BE2C (cell line): ENCODE results near the gene FBXW8.

Experiments used
- DNase-seq: peaks from one replicate; pipeline ENCODE4 v3.0.0-alpha.2; 2020
- H3K27me3 ChIP-seq: fragments of 250-450 bp; sonication (Bioruptor Pico); 2 replicates; pipeline ENCODE4 v1.5.1; 2020; ENCODE audit warnings: mild to moderate bottlenecking
- H3K36me3 ChIP-seq: fragments of 250-450 bp; sonication (Bioruptor Pico); 2 replicates; pipeline ENCODE4 v1.5.1; 2020; ENCODE audit warnings: mild to moderate bottlenecking
- H3K4me1 ChIP-seq: fragments of 250-450 bp; sonication (Bioruptor Pico); 2 replicates; pipeline ENCODE4 v1.5.1; 2020
- H3K4me3 ChIP-seq: 2 replicates; pipeline ENCODE4 v1.5.1; 2011; ENCODE audit warnings: low read depth, low read length
- H3K9me3 ChIP-seq: fragments of 250-450 bp; sonication (Bioruptor Pico); 2 replicates; pipeline ENCODE4 v1.5.1; 2020
- CTCF ChIP-seq: IDR thresholded peaks from 2 replicates; pipeline ENCODE4 v1.5.1; 2012; ENCODE audit warnings: mild to moderate bottlenecking, low read depth, low read length

The FBXW8 gene

GRCh38 chr12:117020536-117021220, 109.9 kb downstream of the FBXW8 start:
- Histone ChIP-seq H3K9me3 (no peaks in the 10 kb centered on the region), H3K4me1 (peaks cover under 1% of the 10 kb centered on the region; the same call in 1 of the 2 replicates), H3K27me3 (no peaks in the 10 kb centered on the region), H3K4me3 (no peak overlapping the region), H3K36me3 (peaks cover 28% of the 10 kb centered on the region)
- TF ChIP-seq CTCF = no peak
- DNase-seq = no peak

- H3K9me3 ChIP-seq = no peaks in the 10 kb centered on the region
- no peaks in the 10 kb centered on the region for H3K27me3 ChIP-seq
- peaks cover 3% of the 10 kb centered on the region; the same call in 1 of the 2 replicates for H3K4me1 ChIP-seq
- no peak for DNase-seq
- peaks cover 36% of the 10 kb centered on the region for H3K36me3 ChIP-seq
- H3K4me3 ChIP-seq = no peak overlapping the region
- TF ChIP-seq CTCF = no peak
Measured at GRCh38 chr12:117022465-117022864, 111.7 kb downstream of the FBXW8 start.

DNA sequence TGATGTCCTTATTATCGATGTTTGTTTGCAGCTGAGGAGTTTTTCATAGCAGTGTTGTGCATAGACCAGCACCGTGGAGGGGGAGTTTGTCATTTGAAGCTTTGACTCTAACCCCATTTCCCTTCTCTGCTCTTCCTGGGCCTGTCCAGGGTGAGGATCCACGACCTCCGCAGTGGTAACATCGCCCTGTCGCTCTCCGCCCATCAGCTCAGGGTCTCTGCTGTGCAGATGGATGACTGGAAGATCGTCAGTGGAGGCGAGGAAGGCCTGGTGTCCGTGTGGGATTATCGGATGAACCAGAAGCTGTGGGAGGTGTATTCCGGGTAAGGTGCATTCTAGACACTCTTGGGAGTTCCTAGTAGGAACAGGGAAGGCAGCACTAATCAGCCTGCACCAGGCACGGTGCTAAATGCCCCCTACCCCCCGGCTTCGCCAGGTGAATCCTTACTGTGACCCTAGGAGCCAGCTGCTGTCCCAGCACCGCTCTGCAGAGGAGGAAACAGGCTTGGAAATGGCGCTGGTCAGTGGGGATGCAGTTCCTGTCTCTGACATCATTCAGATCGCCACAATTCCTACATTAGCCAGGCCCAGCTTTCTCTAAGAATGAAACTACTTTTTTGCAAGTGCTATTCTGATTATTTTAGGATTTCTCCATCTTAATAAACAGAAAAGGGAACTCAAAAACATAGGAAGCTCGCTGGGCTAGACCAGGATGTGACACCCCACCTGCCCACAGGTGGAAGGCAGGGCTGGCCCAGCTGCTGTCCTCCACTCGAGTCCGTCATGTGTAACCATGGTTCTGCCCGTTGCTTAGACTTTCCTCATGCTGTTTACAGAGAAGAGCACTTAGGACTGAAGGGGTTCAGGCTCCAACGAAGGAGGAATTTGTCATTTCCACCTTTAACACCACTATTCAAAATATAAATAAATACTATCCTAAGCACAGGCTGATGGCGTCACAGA, 113.5 kb downstream of the FBXW8 start:
- Histone ChIP-seq H3K27me3 (no peaks in the 10 kb centered on the region), H3K36me3 (peaks cover 52% of the 10 kb centered on the region), H3K4me1 (peaks cover 3% of the 10 kb centered on the region; the same call in 1 of the 2 replicates), H3K4me3 (no peak overlapping the region), H3K9me3 (no peaks in the 10 kb centered on the region)
- no peak for TF ChIP-seq CTCF
- DNase-seq = no peak

DNA sequence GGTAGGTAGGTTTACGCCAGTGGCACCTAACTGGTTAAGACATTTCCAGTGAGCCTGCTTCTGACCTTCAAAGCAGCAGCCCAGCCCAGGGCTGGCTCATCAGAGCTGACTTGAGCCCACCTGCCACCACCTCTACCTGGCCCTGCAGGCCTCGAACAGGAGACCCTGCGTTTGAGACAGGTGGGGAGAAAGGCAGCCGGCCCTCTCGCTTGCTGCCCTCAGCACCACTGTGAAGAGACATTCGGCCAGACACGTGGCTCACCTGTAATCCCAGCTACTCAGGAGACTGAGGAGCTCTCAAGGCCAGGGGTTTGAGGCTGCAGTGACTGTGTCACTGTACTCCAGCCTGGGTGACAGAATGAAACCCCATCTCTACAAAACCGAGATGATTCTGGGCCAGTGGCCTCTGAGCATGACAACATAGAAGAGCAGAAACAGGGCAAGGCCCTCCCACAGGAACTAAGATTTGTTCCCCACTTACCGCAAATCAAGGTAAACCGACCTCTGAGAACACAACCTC, 114.3 kb downstream of the FBXW8 start:
- Histone ChIP-seq H3K4me1 (peaks cover 3% of the 10 kb centered on the region; the same call in 1 of the 2 replicates), H3K36me3 (peaks cover 52% of the 10 kb centered on the region), H3K27me3 (no peaks in the 10 kb centered on the region), H3K9me3 (no peaks in the 10 kb centered on the region), H3K4me3 (no peak overlapping the region)
- DNase-seq = no peak
- TF ChIP-seq CTCF = no peak

DNA sequence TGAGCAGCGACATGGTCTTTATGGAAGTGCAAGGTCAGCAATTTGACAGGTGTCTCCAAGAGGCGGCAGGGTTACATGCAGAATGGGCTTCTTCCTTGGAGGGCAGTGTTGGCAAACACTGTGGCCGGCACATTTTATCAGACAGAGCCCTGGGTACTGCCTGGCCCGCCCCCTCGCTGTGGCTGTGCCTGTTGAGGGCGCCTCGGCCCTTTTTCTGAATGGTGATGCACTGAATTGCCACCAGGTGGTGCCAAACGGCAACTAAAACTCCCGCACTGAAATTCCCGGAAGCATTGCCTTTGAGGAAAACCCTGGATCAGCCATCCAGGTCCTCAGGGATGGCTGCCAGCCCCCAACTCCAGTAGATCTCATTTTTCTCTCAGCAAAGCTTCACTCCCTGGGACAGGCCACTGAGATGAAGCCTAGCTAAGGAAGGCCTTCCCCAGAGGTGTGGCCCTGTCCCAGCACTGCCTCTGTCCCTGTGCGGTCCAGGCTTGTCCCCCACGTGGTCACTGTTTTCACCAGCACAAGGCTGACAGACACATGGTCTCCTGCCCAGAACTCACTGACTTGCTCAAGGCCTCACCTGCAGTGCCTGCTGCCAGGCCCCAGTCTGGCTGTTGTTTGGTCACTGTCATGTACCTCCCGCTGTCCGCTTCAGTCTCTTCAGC, 114.9 kb downstream of the FBXW8 start:
- peak; percentile 77 for DNase-seq
- Histone ChIP-seq H3K36me3 (peaks cover 52% of the 10 kb centered on the region), H3K9me3 (no peaks in the 10 kb centered on the region), H3K4me3 (no peak overlapping the region), H3K4me1 (peaks cover 3% of the 10 kb centered on the region; the same call in 1 of the 2 replicates), H3K27me3 (no peaks in the 10 kb centered on the region)
- peak; percentile 90 for TF ChIP-seq CTCF
